IPS-15b (cell line): Measurements from ENCODE around the gene STAT6.
A peak's percentile ranks its signal among the peaks of the same experiment; 100 is the strongest.
"Not testable (repeated sequence)": the region's sequence is repeated elsewhere in the genome, so short reads cannot be mapped to it uniquely, and the experiment has no call there.

Source experiments
- H3K27me3 ChIP-seq: one replicate; pipeline ENCODE4 v1.6.1; 2013; ENCODE audit warnings: low read length; ENCODE audit not compliant: control insufficient read depth, insufficient read depth
- H3K36me3 ChIP-seq: one replicate; pipeline ENCODE4 v1.6.1; 2013; ENCODE audit warnings: low read length; ENCODE audit not compliant: control insufficient read depth, insufficient read depth
- H3K4me1 ChIP-seq: one replicate; pipeline ENCODE4 v1.6.1; 2013; ENCODE audit warnings: mild to moderate bottlenecking, low read length; ENCODE audit not compliant: control insufficient read depth, insufficient read depth
- H3K4me3 ChIP-seq: one replicate; pipeline ENCODE4 v1.5.1; 2013; ENCODE audit warnings: low read depth, low read length
- H3K9ac ChIP-seq: one replicate; pipeline ENCODE4 v1.6.1; 2013; ENCODE audit warnings: low read depth, mild to moderate bottlenecking, low read length
- H3K9me3 ChIP-seq: one replicate; pipeline ENCODE4 v1.6.1; 2013; ENCODE audit warnings: mild to moderate bottlenecking, low read length; ENCODE audit not compliant: control insufficient read depth, insufficient read depth

The STAT6 gene

GRCh38 chr12:57087010-57087690 is 24.0 kb downstream of the STAT6 start:
- Histone ChIP-seq H3K27me3 (no peaks in the 10 kb centered on the region), H3K4me3 (peak overlapping the region; percentile 67), H3K4me1 (peaks cover 8% of the 10 kb centered on the region), H3K36me3 (peaks cover 12% of the 10 kb centered on the region), H3K9me3 (no peaks in the 10 kb centered on the region), H3K9ac (peak overlapping the region; percentile 57)

GRCh38 chr12:57086493-57087009 is 24.6 kb downstream of the STAT6 start:
- Histone ChIP-seq H3K9ac (peak overlapping the region; percentile 57), H3K36me3 (peaks cover 8% of the 10 kb centered on the region), H3K4me3 (peak overlapping the region; percentile 67), H3K27me3 (no peaks in the 10 kb centered on the region), H3K4me1 (peaks cover 8% of the 10 kb centered on the region), H3K9me3 (no peaks in the 10 kb centered on the region)

- H3K27me3 ChIP-seq, result no peaks in the 10 kb centered on the region
- no peaks in the 10 kb centered on the region for H3K9me3 ChIP-seq
- peaks cover 8% of the 10 kb centered on the region for H3K4me1 ChIP-seq
- peak overlapping the region; percentile 49 for H3K9ac ChIP-seq
- H3K4me3 ChIP-seq, result peak overlapping the region; percentile 67
- peaks cover 3% of the 10 kb centered on the region for H3K36me3 ChIP-seq
Observed at GRCh38 chr12:57085999-57086492, 25.1 kb downstream of the STAT6 start.

- peaks cover 5% of the 10 kb centered on the region for H3K4me1 ChIP-seq
- H3K9me3 ChIP-seq, result no peaks in the 10 kb centered on the region
- no peak overlapping the region for H3K9ac ChIP-seq
- no peak overlapping the region for H3K4me3 ChIP-seq
- H3K36me3 ChIP-seq, result peaks cover 3% of the 10 kb centered on the region
- no peaks in the 10 kb centered on the region for H3K27me3 ChIP-seq
Observed at GRCh38 chr12:57080855-57081254, 30.3 kb downstream of the STAT6 start.

GRCh38 chr12:57079821-57080220 is 31.3 kb downstream of the STAT6 start:
- no peaks in the 10 kb centered on the region for H3K27me3 ChIP-seq
- H3K9me3 ChIP-seq, result no peaks in the 10 kb centered on the region
- H3K4me1 ChIP-seq, result no peaks in the 10 kb centered on the region
- no peak overlapping the region for H3K4me3 ChIP-seq
- no peak overlapping the region for H3K9ac ChIP-seq
- peaks cover 3% of the 10 kb centered on the region for H3K36me3 ChIP-seq

- Histone ChIP-seq H3K9ac (peak within 1 kb of the TSS; percentile 85), H3K27me3 (no peaks in the 10 kb centered on the region), H3K9me3 (no peaks in the 10 kb centered on the region), H3K4me1 (no peaks in the 10 kb centered on the region), H3K36me3 (peaks cover 3% of the 10 kb centered on the region), H3K4me3 (peak within 1 kb of the TSS; percentile 95)
Observed at GRCh38 chr12:57078519-57079404, 32.4 kb downstream of the STAT6 start, which contains the start of gene NEMP1. TSS of gene NEMP1 (minus strand) at chr12:57078791. CDS start at chr12:57078745, 46 bp downstream.

GRCh38 chr12:57073566-57074450 is 37.4 kb downstream of the STAT6 start:
- not testable (repeated sequence) for H3K9me3 ChIP-seq, H3K27me3 ChIP-seq, H3K36me3 ChIP-seq, H3K4me3 ChIP-seq, H3K4me1 ChIP-seq, H3K9ac ChIP-seq

GRCh38 chr12:57072661-57073060 is 38.5 kb downstream of the STAT6 start:
- H3K4me3 ChIP-seq, result no peak overlapping the region
- no peaks in the 10 kb centered on the region for H3K9me3 ChIP-seq
- H3K36me3 ChIP-seq, result peaks cover 11% of the 10 kb centered on the region
- no peak overlapping the region for H3K9ac ChIP-seq
- H3K4me1 ChIP-seq, result no peaks in the 10 kb centered on the region
- no peaks in the 10 kb centered on the region for H3K27me3 ChIP-seq

GRCh38 chr12:57069523-57069922 is 41.6 kb downstream of the STAT6 start:
- Histone ChIP-seq H3K4me1 (no peaks in the 10 kb centered on the region), H3K36me3 (peaks cover 7% of the 10 kb centered on the region), H3K9ac (no peak overlapping the region), H3K9me3 (no peaks in the 10 kb centered on the region), H3K4me3 (no peak overlapping the region), H3K27me3 (no peaks in the 10 kb centered on the region)

- Histone ChIP-seq H3K4me3 (no peak overlapping the region), H3K27me3 (no peaks in the 10 kb centered on the region), H3K9me3 (no peaks in the 10 kb centered on the region), H3K4me1 (no peaks in the 10 kb centered on the region), H3K36me3 (peaks cover 12% of the 10 kb centered on the region), H3K9ac (no peak overlapping the region)
Observed at GRCh38 chr12:57066245-57066644, 44.9 kb downstream of the STAT6 start.
